ENCODE measurements around the gene GABBR2.

GABBR2 gene

GRCh38 chr9:98241357-98242300 lies 467.1 kb downstream of the GABBR2 start:
- Mint-ChIP-seq H3K27me3 (ENCODE audit: low read depth, poor library complexity) (peaks cover 7% of the 10 kb centered on the region), H3K4me3 (no peak overlapping the region), H3K9me3 (no peaks in the 10 kb centered on the region), H3K36me3 (ENCODE audit: low read depth) (no peaks in the 10 kb centered on the region), H3K27ac (no peak overlapping the region), H3K4me1 (peaks cover 26% of the 10 kb centered on the region)
- DNase-seq: no peak
- TF ChIP-seq CTCF (IDR thresholded peaks at IDR 0.05): no peak

- TF ChIP-seq CTCF (IDR thresholded peaks at IDR 0.05): no peak
- H3K4me3 Mint-ChIP-seq: no peak overlapping the region
- no peak overlapping the region for H3K27ac Mint-ChIP-seq
- peaks cover 16% of the 10 kb centered on the region for H3K4me1 Mint-ChIP-seq
- no peak for DNase-seq
- no peaks in the 10 kb centered on the region for H3K9me3 Mint-ChIP-seq
- peaks cover 7% of the 10 kb centered on the region for H3K27me3 Mint-ChIP-seq (ENCODE audit: low read depth, poor library complexity)
- no peaks in the 10 kb centered on the region for H3K36me3 Mint-ChIP-seq (ENCODE audit: low read depth)
Measured at GRCh38 chr9:98240475-98240874, 468.3 kb downstream of the GABBR2 start.

All from nephron progenitor cell (in vitro differentiated cells).